Gastroesophageal sphincter (tissue), 3 donors: ENCODE measurements around the gene TTYH3.

ENCODE experiments used
- POLR2A ChIP-seq, 2 donors: fragments of 450-650 bp; IDR thresholded peaks; one replicate each; pipeline ENCODE4 v1.6.1; 2017; ENCODE audit warnings: antibody characterized with exemption in 2 of 2, mild to moderate bottlenecking in 2 of 2, moderate library complexity in 1 of 2
- POLR2AphosphoS5 ChIP-seq: sonication (generic); formaldehyde crosslinking; IDR thresholded peaks from one replicate; pipeline ENCODE4 v1.6.1; 2017; ENCODE audit warnings: antibody characterized with exemption
- TF ChIP-seq, protein P1 (sequence below), 4 experiments: fragments of 200-600 bp in 2 of 4; fragments of 450-650 bp in 2 of 4; sonication (generic) in 1 of 4; IDR thresholded peaks; one replicate each; pipeline ENCODE4 v1.5.1; 2017 to 2019; ENCODE audit warnings: antibody characterized with exemption in 4 of 4, mild to moderate bottlenecking in 2 of 4, moderate library complexity in 2 of 4

DNA sequence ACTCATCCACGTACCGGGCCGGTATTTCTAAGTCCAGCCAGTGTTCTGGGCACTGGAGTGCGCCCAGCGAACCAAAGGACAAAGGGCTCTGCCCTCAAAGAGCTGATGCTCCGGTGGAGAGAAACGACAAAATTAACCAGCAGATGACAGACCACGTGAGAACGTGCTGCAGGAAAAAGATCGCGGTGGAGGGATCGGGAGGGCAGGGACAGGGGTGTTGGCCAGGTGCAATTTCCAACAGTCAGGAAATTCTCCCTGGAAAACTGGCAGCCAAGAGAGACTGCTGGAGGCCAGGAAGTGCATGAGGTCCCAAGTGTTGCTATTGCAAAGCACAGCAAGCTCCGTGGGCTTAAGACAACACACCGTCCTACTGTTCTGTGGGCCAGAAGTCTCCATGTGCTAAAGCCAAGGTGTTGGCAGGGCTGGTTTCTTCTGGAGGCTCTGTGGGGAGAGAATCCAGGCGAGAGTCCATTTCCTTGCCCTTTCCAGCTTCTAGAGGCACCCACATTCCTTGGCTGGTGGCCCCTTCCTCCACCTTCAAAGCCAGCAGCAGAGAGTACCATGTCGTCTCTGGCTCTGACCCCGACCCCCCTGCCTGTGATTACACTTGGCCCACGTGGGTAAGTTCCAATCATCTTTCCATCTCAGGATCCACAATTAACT lies 34.9 kb downstream of the TTYH3 start:
- TF ChIP-seq, protein P1, sequence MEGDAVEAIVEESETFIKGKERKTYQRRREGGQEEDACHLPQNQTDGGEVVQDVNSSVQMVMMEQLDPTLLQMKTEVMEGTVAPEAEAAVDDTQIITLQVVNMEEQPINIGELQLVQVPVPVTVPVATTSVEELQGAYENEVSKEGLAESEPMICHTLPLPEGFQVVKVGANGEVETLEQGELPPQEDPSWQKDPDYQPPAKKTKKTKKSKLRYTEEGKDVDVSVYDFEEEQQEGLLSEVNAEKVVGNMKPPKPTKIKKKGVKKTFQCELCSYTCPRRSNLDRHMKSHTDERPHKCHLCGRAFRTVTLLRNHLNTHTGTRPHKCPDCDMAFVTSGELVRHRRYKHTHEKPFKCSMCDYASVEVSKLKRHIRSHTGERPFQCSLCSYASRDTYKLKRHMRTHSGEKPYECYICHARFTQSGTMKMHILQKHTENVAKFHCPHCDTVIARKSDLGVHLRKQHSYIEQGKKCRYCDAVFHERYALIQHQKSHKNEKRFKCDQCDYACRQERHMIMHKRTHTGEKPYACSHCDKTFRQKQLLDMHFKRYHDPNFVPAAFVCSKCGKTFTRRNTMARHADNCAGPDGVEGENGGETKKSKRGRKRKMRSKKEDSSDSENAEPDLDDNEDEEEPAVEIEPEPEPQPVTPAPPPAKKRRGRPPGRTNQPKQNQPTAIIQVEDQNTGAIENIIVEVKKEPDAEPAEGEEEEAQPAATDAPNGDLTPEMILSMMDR (IDR thresholded peaks at IDR 0.05) = no peak
- TF ChIP-seq POLR2AphosphoS5 (no peak), POLR2A (IDR thresholded peaks at IDR 0.05) (no peak)
